ENCODE data around the gene SIDT1. TPM values are rescaled to one million over a fixed set of nuclear protein-coding genes. Genes with fewer than 3 reads are reported as not detected.

Gene SIDT1
- total and polyA plus RNA-seq, 2 donors (not counting 1 experiment from before 2014, with no cell fraction given): 53.2 to 84.4 TPM

- 96% methylated on average over 13 of the region's 14 CpGs for WGBS (ENCODE audit: insufficient coverage)
Observed at GRCh38 chr3:113637756-113638155, 105.4 kb downstream of the SIDT1 start.

DNA sequence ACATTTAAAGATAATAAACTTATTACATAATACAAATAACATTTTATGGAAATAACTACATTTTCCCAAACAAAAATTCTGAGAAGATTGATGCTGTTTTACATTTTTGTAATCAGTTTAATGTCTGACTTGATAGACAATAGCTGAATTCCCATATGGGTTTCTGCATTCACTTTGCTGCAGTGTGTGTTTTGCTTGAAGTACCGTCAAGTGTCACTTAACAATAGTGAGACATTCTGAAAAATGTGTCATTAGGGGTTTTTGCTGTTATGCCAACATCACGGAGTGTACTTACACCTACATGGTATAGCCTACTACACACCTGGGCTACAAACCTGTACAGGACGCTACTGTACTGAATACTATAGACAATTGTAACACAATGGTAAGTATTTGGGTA lies 106.6 kb downstream of the SIDT1 start:
- Histone ChIP-seq H3K36me3 (replicated peaks in 1 of 2; ENCODE audit: control extremely low read depth in 1 of 2, control insufficient read depth in 1 of 2, extremely low read depth in 1 of 2, insufficient read depth in 2 of 2, low read length in 1 of 2) (no peaks in the 10 kb centered on the region), H4K20me1 (ENCODE audit: control insufficient read depth, insufficient read depth, low read length, poor library complexity, severe bottlenecking) (no peaks in the 10 kb centered on the region), H3K9ac (ENCODE audit: low read length) (no peak overlapping the region), H3K4me1 (ENCODE audit: control insufficient read depth in 2 of 2, insufficient read depth in 2 of 2, low read length in 2 of 2) (peaks cover 10 to 15% of the 10 kb centered on the region in 2 donors), H3K27me3 (replicated peaks in 1 of 4; ENCODE audit: control extremely low read depth in 1 of 4, control insufficient read depth in 3 of 4, insufficient read depth in 4 of 4, low read length in 3 of 4) (no peaks in the 10 kb centered on the region), H3K4me3 (ENCODE audit: control extremely low read depth in 1 of 5, extremely low read depth in 1 of 5, insufficient read depth in 1 of 5, low read depth in 2 of 5, low read length in 4 of 5) (no peak overlapping the region), H2AFZ (ENCODE audit: insufficient read depth, low read depth, low read length, poor library complexity, severe bottlenecking) (no peak overlapping the region), H3K27ac (ENCODE audit: low read length in 2 of 2) (no peak overlapping the region), H3K4me2 (replicated peaks; ENCODE audit: low read depth, low read length, poor library complexity, severe bottlenecking) (no peak overlapping the region), H3K79me2 (ENCODE audit: control insufficient read depth, insufficient read depth, low read length) (no peaks in the 10 kb centered on the region), H3K9me3 (ENCODE audit: control extremely low read depth in 1 of 3, control insufficient read depth in 2 of 3, insufficient read depth in 1 of 3, low read length in 2 of 3) (peaks cover under 1 to 4% (median 1%) of the 10 kb centered on the region in 3 donors)
- TF ChIP-seq EZH2 (IDR thresholded peaks at IDR 0.05; ENCODE audit: borderline replicate concordance, insufficient read depth, low read depth, low read length, poor library complexity, severe bottlenecking) (no peak), CTCF (IDR thresholded peaks at IDR 0.05) (no peak)
- Mint-ChIP-seq H3K27ac (no peak overlapping the region), H3K9me3 (ENCODE audit: insufficient read depth) (peaks cover 1% of the 10 kb centered on the region), H3K4me3 (no peak overlapping the region), H3K27me3 (no peaks in the 10 kb centered on the region), H3K4me1 (peaks cover 7% of the 10 kb centered on the region)
- ChIA-PET POLR2A (no interaction called here), CTCF (no interaction called here)
- intact Hi-C loops (cut with micrococcal nuclease): no loop called here
- WGBS (ENCODE audit: insufficient coverage): no CpG with 5 or more reads among the region's 3 CpGs
- DNase-seq (no peak), ATAC-seq (ENCODE audit: low read depth) (no peak)

More at GRCh38 chr3:113637756-113638155, 105.4 kb downstream of the SIDT1 start:
- H3K4me1 Mint-ChIP-seq: peaks cover 13% of the 10 kb centered on the region
- H3K27me3 Mint-ChIP-seq: no peaks in the 10 kb centered on the region
- H3K9ac ChIP-seq (ENCODE audit: low read length): no peak overlapping the region
- H3K9me3 Mint-ChIP-seq (ENCODE audit: insufficient read depth): no peaks in the 10 kb centered on the region
- H3K27ac ChIP-seq (ENCODE audit: low read length in 2 of 2): no peak overlapping the region
- H4K20me1 ChIP-seq (ENCODE audit: control insufficient read depth, insufficient read depth, low read length, poor library complexity, severe bottlenecking): no peaks in the 10 kb centered on the region
- peaks cover 10 to 15% of the 10 kb centered on the region in 2 donors for H3K4me1 ChIP-seq (ENCODE audit: control insufficient read depth in 2 of 2, insufficient read depth in 2 of 2, low read length in 2 of 2)
- no peaks in the 10 kb centered on the region for H3K36me3 ChIP-seq (replicated peaks in 1 of 2; ENCODE audit: control extremely low read depth in 1 of 2, control insufficient read depth in 1 of 2, extremely low read depth in 1 of 2, insufficient read depth in 2 of 2, low read length in 1 of 2)
- H3K4me3 Mint-ChIP-seq: no peak overlapping the region
- DNase-seq: no peak
- TF ChIP-seq CTCF (IDR thresholded peaks at IDR 0.05) (no peak), EZH2 (IDR thresholded peaks at IDR 0.05; ENCODE audit: borderline replicate concordance, insufficient read depth, low read depth, low read length, poor library complexity, severe bottlenecking) (no peak)
- intact Hi-C loops (cut with micrococcal nuclease): no loop called here
- POLR2A ChIA-PET: interaction anchor here (0.7 kb wide), 1 partner anchor 33 kb away, joined by 4 read pairs; no protein-coding TSS in a partner anchor
- no peaks in the 10 kb centered on the region for H3K27me3 ChIP-seq (replicated peaks in 1 of 4; ENCODE audit: control extremely low read depth in 1 of 4, control insufficient read depth in 3 of 4, insufficient read depth in 4 of 4, low read length in 3 of 4)
- H3K79me2 ChIP-seq (ENCODE audit: control insufficient read depth, insufficient read depth, low read length): no peaks in the 10 kb centered on the region
- no peak overlapping the region for H3K4me3 ChIP-seq (ENCODE audit: control extremely low read depth in 1 of 5, extremely low read depth in 1 of 5, insufficient read depth in 1 of 5, low read depth in 2 of 5, low read length in 4 of 5)
- no peak overlapping the region for H2AFZ ChIP-seq (ENCODE audit: insufficient read depth, low read depth, low read length, poor library complexity, severe bottlenecking)
- H3K4me2 ChIP-seq (replicated peaks; ENCODE audit: low read depth, low read length, poor library complexity, severe bottlenecking): no peak overlapping the region
- CTCF ChIA-PET: interaction anchor here (0.7 kb wide), 1 partner anchor 33 kb away, joined by 3 read pairs; no protein-coding TSS in a partner anchor
- H3K9me3 ChIP-seq (ENCODE audit: control extremely low read depth in 1 of 3, control insufficient read depth in 2 of 3, insufficient read depth in 1 of 3, low read length in 2 of 3): peaks cover 0 to 4% (median 0%) of the 10 kb centered on the region in 3 donors
- no peak overlapping the region for H3K27ac Mint-ChIP-seq
- no peak for ATAC-seq (ENCODE audit: low read depth)
